Measurements from ENCODE around the gene ECI1.

- no peak for TF ChIP-seq CTCF (conservative IDR thresholded peaks at IDR 0.05; ENCODE audit: low read depth, low read length)
- TF ChIP-seq EZH2 (IDR thresholded peaks at IDR 0.05; ENCODE audit: low read length, unreplicated experiment), result no peak
Measured at GRCh38 chr16:2223942-2224486, 27.4 kb downstream of the ECI1 start.
